GM12891 (cell line): ENCODE measurements around the gene CCDC54.

Experiments used
- PAX5 ChIP-seq: IDR thresholded peaks from 2 replicates; pipeline ENCODE4 v1.6.1; 2011; ENCODE audit warnings: low read length, moderate library complexity, mild to moderate bottlenecking; ENCODE audit not compliant: insufficient read depth, severe bottlenecking
- POLR2A ChIP-seq: IDR thresholded peaks from 2 replicates; pipeline ENCODE4 v1.6.1; 2011; ENCODE audit warnings: low read depth, low read length, control low read depth
- POLR2AphosphoS5 ChIP-seq: IDR thresholded peaks from 2 replicates; pipeline ENCODE4 v1.6.1; 2011; ENCODE audit warnings: low read depth, low read length, control low read depth
- SPI1 ChIP-seq: IDR thresholded peaks from 2 replicates; pipeline ENCODE4 v1.6.1; 2011; ENCODE audit warnings: low read depth, low read length, control low read depth
- TAF1 ChIP-seq: IDR thresholded peaks from 2 replicates; pipeline ENCODE4 v1.6.1; 2011; ENCODE audit warnings: low read depth, low read length, control low read depth

- no peak for TF ChIP-seq POLR2A
- TF ChIP-seq POLR2AphosphoS5, result no peak
- no peak for TF ChIP-seq TAF1
- no peak for TF ChIP-seq SPI1
- no peak for TF ChIP-seq PAX5
Measured at GRCh38 chr3:107413264-107413663, 36.0 kb downstream of the CCDC54 start.
